GM19238 (cell line): ENCODE data around the gene SUGCT.

ENCODE experiments used
- DNase-seq: peaks from one replicate; pipeline ENCODE4 v3.0.0; 2011; ENCODE audit warnings: low spot score; ENCODE audit not compliant: insufficient read length

The SUGCT gene

DNA sequence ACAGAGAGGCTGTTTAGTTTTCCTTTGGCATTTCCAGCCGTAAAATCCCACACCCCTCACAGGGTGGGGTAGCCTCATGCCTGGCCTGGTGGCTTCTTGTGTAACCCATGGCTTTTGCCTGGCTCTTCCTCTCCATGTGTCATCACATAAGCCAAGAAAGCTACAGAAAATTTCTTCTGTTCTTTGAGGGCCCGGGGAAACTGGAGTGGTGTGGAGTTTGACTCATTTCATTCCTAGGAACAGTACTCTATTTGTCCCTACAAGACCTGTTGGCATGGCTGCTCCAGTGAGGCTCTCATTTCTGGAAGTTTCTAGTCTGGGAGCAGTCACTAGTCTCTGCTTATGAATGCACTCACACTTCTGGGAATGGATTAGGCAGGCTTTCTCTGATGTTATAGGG is 523.9 kb downstream of the SUGCT start:
- no peak for DNase-seq

DNA sequence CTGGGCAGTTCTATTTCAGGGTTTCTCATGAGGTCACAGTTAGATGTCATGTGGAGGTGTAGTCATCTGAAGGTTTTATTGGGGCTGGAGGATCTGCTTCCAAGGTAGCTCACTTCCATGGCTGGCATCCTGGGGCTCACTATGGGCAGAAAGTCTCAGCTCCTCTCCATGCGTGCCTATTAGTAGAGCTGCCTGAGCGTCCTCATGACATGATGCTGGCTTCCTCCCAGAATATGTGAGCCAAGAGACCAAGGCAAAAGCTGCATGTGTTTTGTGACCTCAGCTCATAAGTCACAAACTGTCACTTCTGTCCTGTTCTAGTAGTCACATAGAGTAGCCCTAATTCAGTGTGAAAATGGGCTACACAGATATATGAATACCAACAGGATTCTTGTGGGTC is 524.4 kb downstream of the SUGCT start:
- DNase-seq, result no peak

DNA sequence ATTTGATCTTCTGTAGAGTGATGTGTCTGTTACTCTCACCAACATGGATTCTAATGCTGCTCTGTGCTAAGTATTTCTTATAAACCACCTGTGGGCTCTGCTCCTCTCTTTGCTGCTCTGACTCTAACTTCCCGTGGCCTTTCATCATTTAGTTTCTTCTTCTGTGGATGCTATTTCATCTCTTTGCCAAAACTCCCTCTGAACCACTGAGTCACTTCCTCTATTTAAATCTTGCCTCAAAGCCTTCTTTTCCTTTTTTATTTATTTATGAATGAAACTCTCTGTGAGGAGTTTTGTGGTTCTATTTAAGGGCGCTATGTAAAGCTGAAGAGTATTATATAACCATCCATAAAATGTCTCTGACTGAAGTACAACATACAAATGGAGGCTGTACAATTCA is 538.5 kb downstream of the SUGCT start:
- DNase-seq, result no peak

DNA sequence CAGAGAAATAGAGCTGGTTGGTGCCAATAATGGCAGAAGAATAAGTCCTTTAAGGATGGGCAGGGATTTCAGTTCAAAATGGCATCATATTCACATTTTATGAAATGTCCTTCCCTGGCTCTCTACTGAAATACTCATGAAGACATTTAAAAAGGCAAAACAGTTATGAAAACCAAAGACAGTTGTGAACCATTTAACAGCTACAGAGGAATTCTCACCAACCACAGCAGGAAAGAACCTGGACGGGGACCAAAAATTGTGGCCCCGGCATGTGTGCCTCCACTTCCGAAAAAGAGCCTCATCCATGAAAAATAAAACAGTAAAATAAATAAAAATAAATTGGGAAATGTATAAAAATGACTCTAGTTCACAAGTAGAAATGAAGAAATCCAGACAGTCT is 539.5 kb downstream of the SUGCT start:
- no peak for DNase-seq

DNA sequence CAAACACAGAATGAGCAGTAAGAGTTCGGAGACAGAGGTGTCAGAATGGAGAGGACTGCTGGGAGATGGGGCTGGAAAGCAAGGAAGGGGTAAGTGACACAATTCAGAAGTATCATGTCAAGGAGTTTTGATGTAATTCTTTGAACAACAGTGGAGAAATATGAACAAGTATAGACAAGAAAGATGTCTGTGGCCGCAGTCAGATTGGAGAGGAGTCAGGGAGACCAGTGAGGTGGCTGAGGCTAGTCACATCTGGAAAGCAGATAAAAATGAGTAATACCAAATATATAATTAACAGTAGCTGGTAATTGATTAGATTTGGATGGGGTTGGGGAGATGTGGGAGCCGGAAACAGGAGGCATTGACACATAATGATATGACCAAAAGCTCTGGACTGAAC is 540.9 kb downstream of the SUGCT start:
- DNase-seq, result no peak

DNA sequence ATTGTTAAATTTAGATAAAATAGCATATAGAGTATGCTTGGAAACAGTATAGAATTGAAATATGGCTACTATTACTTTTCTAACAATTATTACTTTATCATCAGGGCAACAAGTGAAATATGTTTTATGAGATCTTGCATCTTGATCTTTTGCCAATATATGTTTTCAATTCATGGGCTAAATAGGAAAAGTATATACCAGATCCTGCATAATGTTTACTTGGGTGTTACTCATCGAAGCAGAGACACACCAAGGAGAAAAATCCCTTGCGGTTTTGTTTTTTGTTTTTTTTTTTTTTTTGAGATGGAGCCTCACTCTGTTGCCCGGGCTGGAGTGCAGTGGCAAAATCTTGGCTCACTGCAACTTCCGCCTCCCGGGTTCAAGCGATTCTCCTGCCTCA is 541.4 kb downstream of the SUGCT start:
- no peak for DNase-seq

DNA sequence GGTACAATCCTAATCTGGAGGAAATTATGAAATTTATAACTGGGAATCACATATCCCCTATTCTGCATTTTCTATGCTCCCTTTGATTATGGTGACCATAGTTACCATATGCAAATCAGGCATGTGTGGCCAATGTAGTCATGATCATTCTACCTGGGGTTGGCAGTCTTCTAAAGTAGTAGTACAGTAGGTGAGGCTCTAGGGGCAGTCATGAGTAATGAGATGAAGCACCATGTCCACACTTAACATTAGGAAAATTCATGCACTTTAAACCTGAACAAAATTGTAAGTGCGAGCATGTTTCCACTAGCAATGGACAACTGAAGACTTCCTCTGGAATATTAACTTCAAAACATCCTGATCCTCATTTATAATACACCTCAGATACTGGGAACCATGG is 545.9 kb downstream of the SUGCT start:
- DNase-seq, result no peak

DNA sequence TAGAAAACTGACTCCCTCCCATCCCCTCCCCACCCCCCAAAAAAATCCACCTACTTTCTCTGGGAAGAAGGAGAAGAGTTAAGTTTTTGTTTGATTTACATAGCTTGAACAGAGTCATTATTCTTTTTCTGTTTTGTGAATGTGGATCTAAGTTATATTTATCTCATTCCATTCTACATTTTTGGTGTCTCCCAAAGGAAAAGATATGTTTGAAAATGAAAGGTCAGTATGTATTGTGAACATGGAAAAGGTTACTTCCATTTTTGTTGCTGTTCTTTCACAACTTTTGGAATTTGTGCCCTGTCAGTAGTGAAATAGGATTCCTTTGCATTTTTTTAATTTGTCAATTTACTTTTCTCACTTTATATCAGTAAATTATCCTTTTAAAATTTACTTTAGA is 547.9 kb downstream of the SUGCT start:
- DNase-seq, result no peak

DNA sequence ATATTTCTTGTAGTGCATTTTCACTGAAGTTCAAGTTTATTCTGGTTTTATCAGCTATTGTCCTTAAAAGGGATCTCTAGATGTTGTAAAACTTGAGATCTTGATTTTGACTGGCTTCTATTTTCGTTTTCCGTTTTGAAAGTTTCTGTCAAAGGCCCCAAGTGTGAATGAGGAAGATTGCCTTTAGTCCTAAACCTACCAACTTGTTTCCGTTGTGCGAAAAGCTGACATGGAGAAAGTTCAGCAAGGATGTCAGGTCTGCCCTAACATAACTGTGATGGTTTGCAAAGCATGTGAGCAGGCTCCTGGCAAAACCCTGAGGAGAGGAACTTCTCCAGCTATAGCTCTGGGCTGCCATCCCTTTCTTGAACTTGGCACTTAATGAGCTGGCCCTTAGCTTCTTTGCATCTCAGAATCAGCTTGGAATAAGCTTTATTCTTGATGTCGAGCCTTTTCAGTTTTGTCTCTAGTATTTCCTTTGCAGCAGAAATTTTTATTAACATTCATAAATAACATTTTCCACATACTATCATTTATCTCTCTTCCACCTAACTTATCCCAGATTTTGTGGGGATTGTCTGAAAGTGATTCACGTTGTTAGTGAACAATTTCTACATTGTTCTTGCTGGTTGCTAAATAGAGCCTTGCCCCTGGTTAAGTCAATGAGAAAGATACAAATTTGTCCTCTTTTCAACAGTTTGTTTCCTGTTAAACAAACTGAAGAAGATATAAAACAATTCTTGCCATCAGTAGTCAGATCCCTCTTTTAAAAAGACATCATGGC is 559.4 kb downstream of the SUGCT start:
- DNase-seq, result no peak

DNA sequence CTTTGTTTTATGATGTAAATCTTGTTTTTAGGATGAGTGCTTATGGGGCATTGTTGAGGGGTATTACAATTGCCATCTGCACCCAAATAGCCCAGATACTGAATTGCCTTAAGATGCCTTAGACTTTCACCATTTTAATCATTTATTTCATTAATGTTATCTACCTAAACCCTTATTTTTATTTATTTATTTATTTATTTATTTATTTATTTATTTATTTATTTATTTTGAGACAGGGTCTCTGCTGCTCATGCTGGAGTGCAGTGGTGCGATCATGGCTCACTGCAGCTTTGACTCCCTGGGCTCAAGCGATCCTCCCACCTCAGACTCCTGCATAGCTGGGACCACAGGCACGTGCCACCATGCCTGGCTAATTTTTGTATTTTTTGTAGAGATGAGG is 560.2 kb downstream of the SUGCT start:
- DNase-seq, result no peak

DNA sequence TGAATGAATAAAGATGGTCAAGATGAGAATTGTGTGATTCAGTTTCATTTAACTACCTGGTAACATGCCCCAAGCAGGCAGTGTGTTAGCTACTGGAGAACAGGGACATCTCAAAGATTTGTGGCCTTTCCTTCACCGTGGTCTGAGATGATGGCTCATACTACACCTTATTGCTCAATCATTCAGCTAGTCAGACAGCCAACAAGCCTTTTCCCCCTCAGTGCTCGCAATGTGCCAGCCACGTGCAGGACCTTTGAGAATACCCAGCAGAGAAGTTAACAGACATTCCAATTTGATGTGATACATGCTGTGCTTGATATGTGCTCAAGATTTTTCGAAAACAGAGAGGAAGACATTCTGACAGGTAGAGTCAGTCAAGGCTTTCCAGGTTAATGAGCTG is 562.8 kb downstream of the SUGCT start:
- no peak for DNase-seq

DNA sequence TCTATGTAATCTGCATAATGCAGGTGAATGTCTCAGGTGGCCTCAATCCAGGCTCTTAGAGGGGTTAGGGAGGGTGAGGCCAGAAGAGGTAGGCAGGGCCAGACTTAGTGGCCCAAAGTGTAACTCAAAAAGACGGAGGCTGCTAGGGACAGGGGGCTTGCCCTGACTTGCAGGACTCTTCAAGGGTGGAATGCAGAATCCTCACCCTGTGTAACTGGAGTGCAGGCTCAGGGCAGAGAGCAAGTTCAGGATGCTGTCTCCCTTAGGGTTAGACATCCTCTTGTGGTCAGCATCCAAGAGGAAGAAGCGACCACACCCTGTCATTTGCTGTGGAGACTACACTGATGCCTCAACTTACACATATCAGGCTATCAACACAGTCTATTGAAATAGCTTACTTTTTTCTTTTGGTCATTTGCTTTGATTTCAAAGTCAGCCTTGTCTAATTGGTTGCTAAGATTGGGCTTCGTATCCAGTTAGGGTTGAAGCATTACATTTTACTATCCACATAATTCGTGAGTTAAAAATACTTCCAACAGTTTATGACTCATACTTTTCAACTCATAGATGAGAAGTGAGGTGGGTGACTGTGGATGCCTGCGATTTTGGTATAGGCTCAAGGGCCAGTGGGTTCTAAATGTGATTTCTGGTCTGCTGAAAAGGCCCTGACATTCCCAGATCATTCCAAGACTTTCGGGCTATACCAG is 563.6 kb downstream of the SUGCT start:
- DNase-seq, result no peak

DNA sequence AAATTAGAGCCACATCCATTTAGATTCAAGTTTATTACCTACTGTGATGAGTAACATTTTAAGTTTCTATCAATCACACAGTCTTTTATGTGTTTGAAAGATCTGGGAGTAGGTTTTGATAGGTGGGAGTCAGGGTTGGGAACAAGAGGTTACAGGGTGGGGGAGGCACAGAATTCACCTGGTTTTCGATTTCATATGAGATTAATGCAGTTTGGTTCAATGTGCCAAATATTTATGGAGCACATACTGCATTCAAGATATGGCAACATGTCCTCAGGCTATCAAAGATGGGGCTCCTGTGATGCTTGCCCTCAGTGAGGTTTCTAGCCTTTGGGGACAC is 564.1 kb downstream of the SUGCT start:
- no peak for DNase-seq

DNA sequence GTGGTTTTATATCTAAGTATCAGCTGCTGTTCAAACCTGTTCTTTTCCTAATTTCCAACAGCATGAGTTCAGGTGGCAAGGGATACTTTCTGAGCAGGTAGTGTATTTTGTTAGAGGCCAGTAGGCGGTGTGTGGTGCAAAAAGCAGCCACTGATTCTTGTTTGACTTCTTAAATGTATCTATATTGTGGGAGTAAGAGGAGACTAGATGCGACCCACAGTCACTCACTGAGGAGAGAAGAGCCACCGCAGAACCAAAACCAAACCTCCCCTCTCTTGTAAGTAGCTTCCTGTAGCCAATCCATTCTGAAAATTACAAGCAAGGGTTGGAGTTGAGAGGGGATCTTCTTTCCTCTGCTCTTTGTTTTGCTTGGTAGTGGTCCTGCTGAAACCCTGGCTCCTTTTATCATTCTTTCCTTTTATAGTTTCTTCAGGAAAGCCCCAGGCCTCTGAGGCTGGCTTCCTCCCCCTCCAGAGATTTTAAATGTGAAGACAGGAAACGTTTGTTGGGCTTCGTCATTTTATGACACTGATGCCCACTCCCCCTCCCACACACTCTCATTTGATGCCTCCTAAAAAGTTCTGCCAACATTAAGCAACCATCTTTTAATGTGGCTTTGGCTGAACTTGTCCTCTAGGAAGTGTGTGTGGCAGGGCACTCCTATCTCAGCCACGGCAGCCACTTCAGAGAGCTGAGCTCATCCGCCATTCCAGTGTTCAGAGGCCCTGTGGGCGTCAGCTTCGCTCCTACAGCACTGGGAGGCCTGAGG is 566.0 kb downstream of the SUGCT start:
- no peak for DNase-seq

DNA sequence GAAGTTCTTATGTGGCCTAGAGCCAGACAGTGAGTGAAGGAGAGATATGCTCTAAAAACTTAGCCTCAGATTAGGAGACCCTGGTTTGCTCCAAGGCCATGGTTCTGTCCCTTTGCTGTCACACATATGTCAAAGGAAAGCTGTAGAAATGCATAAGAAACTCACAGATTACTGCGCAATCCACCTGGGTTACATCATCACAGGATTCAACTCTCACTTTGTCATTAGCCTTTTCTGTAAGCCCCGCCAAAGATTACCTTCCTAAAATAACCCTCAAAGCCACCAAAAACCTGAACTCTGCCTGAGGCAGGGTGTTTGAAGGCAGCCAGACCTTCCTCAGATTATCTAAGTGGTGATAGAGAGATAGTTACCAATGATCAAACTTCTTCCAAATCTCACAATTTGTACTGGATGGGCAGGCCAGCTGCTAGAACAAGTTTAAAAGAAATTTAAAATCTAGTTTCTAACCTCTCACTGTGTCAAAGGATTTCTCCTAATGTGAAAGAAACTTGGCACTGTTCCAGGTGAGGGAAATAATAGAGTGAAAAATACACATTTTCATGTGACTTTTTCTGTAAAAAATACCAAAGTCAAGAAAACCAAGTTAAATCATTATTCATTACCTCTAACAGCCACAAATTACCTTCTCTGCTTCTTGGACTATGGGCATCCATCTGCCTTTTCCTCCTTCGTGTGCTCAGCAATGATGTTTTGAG is 567.2 kb downstream of the SUGCT start:
- DNase-seq, result no peak

DNA sequence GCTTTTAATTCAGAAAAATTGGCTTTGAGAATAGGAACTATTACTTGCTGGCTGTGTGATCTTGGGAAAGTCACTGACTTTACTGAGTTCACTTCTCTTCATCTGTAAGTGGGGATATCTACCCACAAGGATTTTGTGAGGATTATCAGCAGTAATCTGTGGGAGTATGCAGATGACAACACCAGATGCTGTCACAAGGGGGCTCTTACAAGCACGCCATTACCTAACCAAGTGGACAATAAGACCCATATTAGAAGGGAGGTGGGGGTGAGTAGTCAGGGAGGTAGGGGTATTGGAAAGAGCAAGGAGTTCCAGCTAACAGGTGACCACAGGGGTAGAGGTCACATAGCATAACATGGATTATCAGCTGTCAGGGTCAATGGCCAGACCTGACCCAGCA is 569.4 kb downstream of the SUGCT start:
- DNase-seq, result no peak

DNA sequence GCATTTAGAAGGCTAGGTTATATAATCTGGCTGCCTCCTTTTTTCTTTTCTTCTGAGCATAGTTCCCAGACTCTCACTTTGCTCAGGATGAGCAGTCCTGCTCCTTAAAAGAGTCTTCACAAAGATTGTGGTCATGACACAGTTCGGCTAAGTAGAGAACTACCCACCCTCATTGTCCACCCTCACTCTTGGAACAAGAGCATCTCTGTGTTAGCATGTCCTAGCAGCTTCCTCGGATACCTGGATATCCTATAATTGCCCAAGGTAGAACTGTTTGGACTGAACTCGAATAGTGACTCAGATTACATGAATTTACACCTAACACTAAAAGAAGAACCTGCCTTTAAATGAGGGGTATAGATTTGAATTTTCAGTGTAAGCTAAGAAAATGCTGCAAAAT is 572.0 kb downstream of the SUGCT start:
- no peak for DNase-seq

DNA sequence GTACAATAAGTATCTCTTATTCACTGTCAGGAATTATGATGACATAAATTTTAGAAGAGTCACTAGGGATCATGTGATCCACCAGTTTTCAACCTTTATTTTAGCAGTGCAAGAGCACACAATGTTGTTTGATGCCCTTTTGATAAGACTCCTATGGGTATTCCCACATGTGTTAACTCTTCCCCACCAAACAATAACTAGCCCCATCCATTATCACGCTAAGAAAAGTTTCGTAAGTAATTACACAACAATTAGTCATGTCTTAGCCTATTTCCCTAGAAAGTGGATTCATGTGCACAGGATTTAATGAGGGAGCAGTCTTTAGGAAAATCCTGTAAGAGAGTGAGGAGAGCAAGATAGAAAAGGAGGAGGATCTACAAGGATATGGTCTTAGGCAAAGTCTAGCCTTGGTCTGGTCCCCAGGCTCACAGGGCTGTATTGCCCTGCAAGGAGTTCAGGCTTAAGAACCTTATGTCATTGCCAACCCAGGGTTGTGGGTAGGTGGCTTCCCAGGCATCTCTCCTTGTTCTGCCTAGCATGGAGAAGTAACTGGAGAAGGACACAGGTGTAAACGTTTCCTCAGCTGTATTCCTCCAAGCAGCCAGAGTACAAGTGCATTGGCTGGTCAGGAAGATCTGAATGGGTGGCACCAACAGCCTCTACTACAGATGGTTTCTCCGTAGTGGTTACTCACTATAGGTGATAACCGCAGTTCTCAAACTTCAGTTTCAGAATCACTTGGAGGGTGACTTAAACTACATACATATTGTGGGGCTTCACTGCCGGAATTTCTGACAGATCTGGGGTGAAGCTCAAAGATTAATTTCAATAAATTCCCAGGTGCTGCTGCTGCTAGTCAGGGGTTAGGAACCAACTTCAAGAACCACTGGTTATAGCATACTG is 574.5 kb downstream of the SUGCT start:
- no peak for DNase-seq

DNA sequence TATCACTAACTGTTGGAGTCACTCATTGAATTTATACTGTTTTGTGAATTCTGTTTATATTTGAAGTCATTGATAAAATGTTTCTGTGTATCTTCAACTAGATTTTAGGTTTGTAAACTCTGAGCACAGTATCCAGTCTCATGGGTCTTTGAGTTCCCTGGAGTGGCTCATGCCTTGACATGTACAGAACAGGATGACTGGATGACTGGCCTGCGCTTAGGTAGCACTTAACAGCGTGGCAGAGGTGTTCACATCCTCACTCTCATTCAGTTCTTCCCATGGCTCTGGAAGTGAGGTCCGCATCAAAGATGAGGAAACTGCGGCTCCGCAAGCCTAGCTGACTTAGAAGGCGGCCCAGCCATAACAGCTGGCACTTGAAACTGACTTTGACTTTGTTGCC is 576.9 kb downstream of the SUGCT start:
- DNase-seq, result no peak

DNA sequence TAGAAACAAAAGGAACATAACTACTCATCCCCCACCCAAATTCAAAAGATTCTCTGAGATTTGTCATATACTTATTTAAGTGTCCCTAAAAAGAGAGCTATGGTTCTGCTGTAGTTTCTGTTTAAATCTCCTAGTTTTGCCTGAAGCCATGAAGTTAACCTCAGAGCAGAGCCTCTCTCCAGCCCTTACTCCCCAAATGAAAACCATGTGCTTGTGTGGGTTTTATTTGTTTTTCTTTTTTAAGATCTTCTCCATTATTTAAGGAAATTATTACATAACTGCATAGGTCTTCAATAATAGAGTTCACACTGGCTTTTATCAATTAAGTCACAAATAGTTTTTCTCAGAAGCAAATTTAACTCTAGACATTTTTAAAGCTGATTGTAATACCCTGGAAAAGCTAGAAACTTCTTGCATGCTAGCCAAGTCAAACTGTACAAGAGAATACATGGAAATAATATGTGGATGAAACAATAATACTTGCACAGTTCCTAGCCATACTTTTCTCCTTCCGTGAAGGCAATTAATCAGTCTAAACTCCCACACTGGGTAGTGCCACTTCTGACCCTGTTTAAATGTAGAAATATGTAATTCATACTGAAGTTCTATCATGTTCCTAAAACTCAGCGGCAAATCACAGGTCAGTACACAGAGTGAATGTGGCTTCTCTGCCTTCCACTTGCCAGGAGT is 579.7 kb downstream of the SUGCT start:
- no peak for DNase-seq
